AML-193 (cell line): ENCODE data around the gene GGCT.
A peak's percentile ranks its signal among the peaks of the same experiment; 100 is the strongest.
"Not testable (repeated sequence)": the region's sequence is repeated elsewhere in the genome, so short reads cannot be mapped to it uniquely, and the experiment has no call there.

Source experiments
- DNase-seq, 2 experiments: peaks; one replicate each; lab custom pipeline; 2025; lab: John Stamatoyannopoulos, UW

GGCT gene

GRCh38 chr7:30504301-30505173, at the start of gene GGCT:
Gene GGCT (minus strand): TSS chr7:30504829. CDS start chr7:30504709, 120 bp downstream.
- DNase-seq, result peak; percentile 98 to 99

GRCh38 chr7:30553546-30553945, 48.9 kb upstream of the GGCT start:
- DNase-seq, result no peak

GRCh38 chr7:30553141-30553540, 48.5 kb upstream of the GGCT start:
- no peak for DNase-seq

- DNase-seq, result no peak
Measured at GRCh38 chr7:30552330-30552729, 47.7 kb upstream of the GGCT start.

GRCh38 chr7:30549931-30550493, 45.4 kb upstream of the GGCT start:
- DNase-seq, result no peak

- peak; percentile 23 to 56 for DNase-seq
Measured at GRCh38 chr7:30548845-30549244, 44.2 kb upstream of the GGCT start.

GRCh38 chr7:30546596-30546995, 42.0 kb upstream of the GGCT start:
- DNase-seq, result no peak

- DNase-seq, result no peak
Measured at GRCh38 chr7:30545791-30546555, 41.3 kb upstream of the GGCT start.

- DNase-seq, result no peak
Measured at GRCh38 chr7:30543813-30544525, 39.3 kb upstream of the GGCT start.

- not testable (repeated sequence) for DNase-seq
Measured at GRCh38 chr7:30543115-30543514, 38.5 kb upstream of the GGCT start.

GRCh38 chr7:30533886-30534285, 29.3 kb upstream of the GGCT start:
- no peak for DNase-seq

- DNase-seq, result no peak
Measured at GRCh38 chr7:30531286-30531685, 26.7 kb upstream of the GGCT start.

GRCh38 chr7:30530373-30530772, 25.7 kb upstream of the GGCT start:
- DNase-seq, result no peak

- no peak for DNase-seq
Measured at GRCh38 chr7:30528779-30529178, 24.1 kb upstream of the GGCT start.

GRCh38 chr7:30527297-30527696, 22.7 kb upstream of the GGCT start:
- not testable (repeated sequence) for DNase-seq

GRCh38 chr7:30526163-30526562, 21.5 kb upstream of the GGCT start:
- no peak for DNase-seq

GRCh38 chr7:30525429-30525828, 20.8 kb upstream of the GGCT start:
- no peak for DNase-seq

GRCh38 chr7:30524545-30524944, 19.9 kb upstream of the GGCT start:
- DNase-seq, result no peak

GRCh38 chr7:30523466-30523865, 18.8 kb upstream of the GGCT start:
- no peak for DNase-seq

- no peak for DNase-seq
Measured at GRCh38 chr7:30522159-30522558, 17.5 kb upstream of the GGCT start.

- DNase-seq, result no peak
Measured at GRCh38 chr7:30521532-30521931, 16.9 kb upstream of the GGCT start.

- DNase-seq, result no peak
Measured at GRCh38 chr7:30519122-30519521, 14.5 kb upstream of the GGCT start.
